Urothelium cell line (cell line): ENCODE measurements around the gene PRDM2.

Experiments
- DNase-seq: peaks from one replicate; pipeline ENCODE4 v3.0.0; 2011; ENCODE audit warnings: low spot score, mixed read lengths
- FAIRE-seq: peaks from 2 replicates; lab custom pipeline; 2011; peaks lifted over from hg19 to GRCh38; lab: Jason Lieb, UNC

PRDM2 gene

GRCh38 chr1:13832100-13832499 lies 132.1 kb downstream of the PRDM2 start:
- DNase-seq = no peak
- no peak for FAIRE-seq

GRCh38 chr1:13832536-13832935 lies 132.5 kb downstream of the PRDM2 start:
- FAIRE-seq = no peak
- DNase-seq = no peak

DNA sequence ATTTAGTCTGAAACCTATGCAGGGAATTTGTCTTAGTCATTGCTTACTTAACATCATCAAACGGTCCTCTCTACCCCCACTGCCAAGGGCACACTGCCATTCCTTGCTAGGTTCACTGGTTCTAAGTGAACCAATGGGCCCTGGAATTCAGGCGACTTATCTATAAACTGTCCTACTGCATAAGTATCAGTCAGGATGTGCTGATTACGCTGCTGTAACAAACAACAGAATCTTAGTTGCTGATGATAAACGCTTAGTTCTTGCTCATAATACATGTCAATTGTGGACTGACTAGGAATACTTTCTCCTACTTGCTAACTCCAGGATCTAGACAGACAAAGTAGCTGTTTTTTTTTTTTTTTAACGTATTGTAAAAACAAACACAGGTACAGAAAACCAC lies 136.1 kb downstream of the PRDM2 start:
- FAIRE-seq = no peak
- no peak for DNase-seq

- no peak for FAIRE-seq
These were observed 136.6 kb downstream of the PRDM2 start for GRCh38 chr1:13836631-13837030.

DNA sequence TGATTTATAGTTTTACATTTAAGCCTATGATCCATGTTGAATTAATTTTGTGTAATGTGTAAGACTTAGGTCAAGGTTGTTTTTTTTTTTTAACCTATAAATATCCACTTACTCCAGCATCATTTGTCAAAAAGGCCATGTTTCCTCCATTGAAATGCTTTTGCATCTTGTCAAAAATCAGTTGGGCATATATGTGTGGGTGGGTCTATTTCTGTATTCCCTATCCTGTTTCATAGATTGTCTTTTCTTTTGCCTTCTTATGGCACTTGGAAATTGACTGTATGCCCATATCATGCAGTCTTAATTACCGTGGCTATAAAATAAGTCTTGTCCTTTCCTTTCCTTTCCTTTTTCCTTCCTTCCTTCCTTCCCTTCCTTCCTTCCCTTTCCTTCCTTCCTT lies 138.2 kb downstream of the PRDM2 start:
- DNase-seq = no peak
- FAIRE-seq = no peak

More at GRCh38 chr1:13836631-13837030, 136.6 kb downstream of the PRDM2 start:
- DNase-seq = no peak

GRCh38 chr1:13842497-13842896 lies 142.5 kb downstream of the PRDM2 start:
- no peak for DNase-seq
- no peak for FAIRE-seq

- FAIRE-seq = no peak
These were observed 151.7 kb downstream of the PRDM2 start for GRCh38 chr1:13851726-13852125.

DNA sequence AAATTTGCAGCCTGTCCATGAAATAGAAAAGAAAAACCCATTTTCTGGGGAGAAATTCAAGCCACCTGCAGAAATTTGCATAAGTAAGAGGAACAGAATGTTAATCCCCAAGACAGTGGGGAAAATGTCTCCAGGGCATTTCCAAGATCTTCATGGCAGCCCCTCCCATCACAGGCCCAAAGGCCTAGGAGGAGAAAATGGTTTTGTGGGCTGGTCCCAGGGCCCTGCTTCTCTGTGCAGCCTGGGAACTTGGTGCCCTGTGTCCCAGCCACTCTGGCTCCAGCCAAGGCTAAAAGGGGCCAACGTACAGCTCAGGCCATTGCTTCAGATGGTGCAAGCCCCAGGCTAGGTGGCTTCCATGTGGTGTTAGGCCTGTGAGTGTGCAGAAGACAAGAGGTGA lies 155.6 kb downstream of the PRDM2 start:
- DNase-seq (no peak), FAIRE-seq (no peak)

More at GRCh38 chr1:13851726-13852125, 151.7 kb downstream of the PRDM2 start:
- no peak for DNase-seq

DNA sequence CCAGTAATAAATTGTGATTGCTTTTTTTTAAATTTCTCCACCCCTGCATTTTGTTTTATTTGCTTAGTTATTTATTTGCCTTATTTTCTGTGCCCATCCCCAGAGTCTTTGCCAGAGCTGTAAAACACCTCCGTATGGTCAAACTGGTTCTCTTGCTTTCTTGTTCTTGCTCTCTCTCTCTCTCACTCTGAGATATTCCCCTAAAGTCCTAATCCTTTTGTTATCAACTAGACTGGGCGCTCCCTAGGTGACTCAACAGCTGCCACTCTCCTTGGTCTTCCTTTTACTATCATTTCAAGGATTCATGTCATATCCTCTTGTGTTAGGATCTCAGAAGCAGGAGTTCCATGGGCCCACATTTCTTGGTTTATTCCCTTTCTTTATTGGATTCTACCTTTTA lies 160.0 kb downstream of the PRDM2 start:
- FAIRE-seq = no peak
- no peak for DNase-seq

DNA sequence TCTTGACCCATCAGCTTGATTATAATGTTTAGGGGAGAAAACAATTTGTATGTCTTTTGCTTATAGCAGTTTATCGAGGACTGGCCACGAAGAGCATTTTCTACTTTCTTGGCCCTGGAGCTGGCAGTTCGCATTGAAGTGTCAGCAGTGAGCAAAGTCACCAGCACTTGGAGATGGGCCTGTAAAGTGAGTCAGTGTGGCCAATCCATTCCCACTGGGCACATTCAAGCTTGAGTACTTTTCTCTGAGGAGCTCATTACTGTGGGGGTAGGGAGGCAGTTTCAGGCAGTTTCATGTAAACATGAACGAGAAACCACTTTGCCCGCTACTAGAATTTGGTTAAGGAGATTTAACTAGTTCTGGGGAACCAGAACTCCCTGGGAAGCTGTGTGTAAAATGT lies 164.8 kb downstream of the PRDM2 start:
- no peak for DNase-seq
- FAIRE-seq = no peak

DNA sequence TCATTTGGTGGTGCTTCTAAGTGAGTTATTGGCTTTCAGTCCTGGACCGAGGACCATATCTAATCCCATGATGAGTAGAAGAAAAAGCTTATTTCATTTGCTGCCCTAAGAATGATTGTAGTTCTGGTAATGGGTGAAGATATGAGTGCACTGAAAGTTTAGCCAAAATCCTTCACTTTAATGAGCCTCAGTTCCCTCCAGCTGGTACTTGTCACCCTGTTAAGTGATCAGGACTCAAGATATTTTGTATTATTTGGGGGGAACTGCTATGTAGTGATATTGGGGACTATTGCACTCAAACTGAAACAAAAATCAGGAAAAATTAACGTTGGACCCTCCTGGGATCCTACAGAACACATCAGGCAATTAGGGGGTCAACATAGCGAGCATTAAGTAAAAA lies 165.9 kb downstream of the PRDM2 start:
- DNase-seq (no peak), FAIRE-seq (no peak)

- FAIRE-seq = no peak
- DNase-seq = no peak
These were observed 167.6 kb downstream of the PRDM2 start for GRCh38 chr1:13867603-13868002.

DNA sequence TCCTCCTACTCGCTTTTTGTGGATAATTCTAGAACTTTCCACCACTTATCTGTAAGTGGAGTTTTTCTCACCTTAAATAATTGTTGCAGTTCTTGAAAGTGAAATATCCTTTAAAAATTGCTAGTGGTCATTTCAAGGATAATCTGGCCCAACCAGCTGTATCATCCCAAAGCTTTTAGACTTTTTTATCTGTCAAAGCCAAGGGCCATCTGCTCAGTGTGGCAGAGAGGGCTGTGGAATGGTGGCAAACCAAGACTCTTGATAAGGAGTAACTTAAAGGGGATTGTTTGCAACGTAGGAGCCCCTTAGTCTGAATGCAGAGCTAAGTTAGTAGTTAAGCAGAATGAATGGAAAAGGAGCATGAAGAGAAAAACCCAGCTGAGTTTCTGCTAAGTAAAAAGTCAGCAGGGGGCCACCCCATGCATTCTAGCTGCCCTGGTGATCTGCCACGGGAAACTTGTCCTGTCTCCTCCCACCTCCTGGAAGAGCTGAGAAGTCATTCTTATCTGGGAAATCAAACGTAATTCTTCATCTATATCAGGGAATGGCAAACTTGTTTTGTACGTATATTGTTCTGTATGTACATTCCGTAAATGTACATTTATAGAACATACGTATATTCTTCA lies 169.3 kb downstream of the PRDM2 start:
- no peak for DNase-seq
- FAIRE-seq = no peak

DNA sequence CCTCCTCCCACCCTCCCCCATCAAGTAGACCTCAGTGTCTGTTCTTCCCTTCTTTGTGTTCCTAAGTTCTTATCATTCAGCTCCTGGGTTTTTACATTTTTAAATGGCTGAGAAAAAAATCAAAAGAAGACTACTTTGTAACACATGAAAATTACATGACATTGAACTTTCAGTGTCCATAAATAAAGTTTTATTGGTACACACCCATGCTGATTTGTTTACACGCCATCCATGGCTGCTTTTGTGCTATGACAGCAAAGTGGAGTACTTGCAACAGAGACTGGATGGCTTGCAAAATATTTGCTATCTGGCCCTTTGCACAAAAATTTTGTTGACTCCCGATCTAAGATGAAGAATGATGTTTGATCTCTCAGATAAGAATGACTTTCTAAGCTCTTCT lies 171.4 kb downstream of the PRDM2 start:
- FAIRE-seq (no peak), DNase-seq (no peak)

GRCh38 chr1:13871886-13872285 lies 171.9 kb downstream of the PRDM2 start:
- no peak for FAIRE-seq
- no peak for DNase-seq

- FAIRE-seq (no peak), DNase-seq (no peak)
These were observed 173.0 kb downstream of the PRDM2 start for GRCh38 chr1:13873032-13873431.
